ENCODE results near the gene OPTN.

The OPTN gene

DNA sequence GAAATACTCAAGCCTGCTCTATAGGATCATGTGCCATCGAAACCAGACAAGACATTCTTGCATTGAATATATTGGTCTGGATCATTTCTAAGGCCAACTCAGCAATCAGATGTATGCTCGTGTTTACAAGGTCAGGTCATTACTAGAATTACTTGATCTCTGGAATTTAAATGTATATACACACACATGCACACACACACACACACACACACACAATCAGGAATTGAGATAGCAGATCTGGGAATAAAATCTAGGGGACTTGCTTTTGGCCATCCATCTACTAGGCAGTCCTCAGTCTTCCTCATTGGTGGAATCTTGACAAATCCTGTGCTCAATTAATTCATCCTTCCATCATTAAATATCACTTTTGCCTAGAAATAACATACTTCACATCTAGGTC lies 3.6 kb downstream of the OPTN start:
- no peak overlapping the region for H3K4me3 ChIP-seq (ENCODE audit: low read length)
- no peak for DNase-seq (ENCODE audit: low read depth, low spot score)
- H3K27ac ChIP-seq (ENCODE audit: low read length) = no peak overlapping the region
- no peaks in the 10 kb centered on the region for H3K4me1 ChIP-seq (ENCODE audit: control insufficient read depth, insufficient read depth, low read length)
- no CpG with 5 or more reads among the region's 2 CpGs for WGBS (ENCODE audit: insufficient coverage, insufficient read length)
- H3K36me3 ChIP-seq (ENCODE audit: control insufficient read depth, insufficient read depth, low read length) = no peaks in the 10 kb centered on the region
- H3K27me3 ChIP-seq (ENCODE audit: control insufficient read depth, insufficient read depth, low read length) = no peaks in the 10 kb centered on the region
- H3K9me3 ChIP-seq (ENCODE audit: control insufficient read depth, insufficient read depth, low read length) = no peaks in the 10 kb centered on the region

GRCh38 chr10:13104697-13105096 lies 4.7 kb downstream of the OPTN start:
- Histone ChIP-seq H3K4me1 (ENCODE audit: control insufficient read depth, insufficient read depth, low read length) (no peaks in the 10 kb centered on the region), H3K4me3 (ENCODE audit: low read length) (no peak overlapping the region), H3K36me3 (ENCODE audit: control insufficient read depth, insufficient read depth, low read length) (no peaks in the 10 kb centered on the region), H3K27me3 (ENCODE audit: control insufficient read depth, insufficient read depth, low read length) (no peaks in the 10 kb centered on the region), H3K27ac (ENCODE audit: low read length) (no peak overlapping the region), H3K9me3 (ENCODE audit: control insufficient read depth, insufficient read depth, low read length) (no peaks in the 10 kb centered on the region)
- DNase-seq (ENCODE audit: low read depth, low spot score) = no peak
- WGBS (ENCODE audit: insufficient coverage, insufficient read length) = no CpG with 5 or more reads among the region's 14 CpGs

DNA sequence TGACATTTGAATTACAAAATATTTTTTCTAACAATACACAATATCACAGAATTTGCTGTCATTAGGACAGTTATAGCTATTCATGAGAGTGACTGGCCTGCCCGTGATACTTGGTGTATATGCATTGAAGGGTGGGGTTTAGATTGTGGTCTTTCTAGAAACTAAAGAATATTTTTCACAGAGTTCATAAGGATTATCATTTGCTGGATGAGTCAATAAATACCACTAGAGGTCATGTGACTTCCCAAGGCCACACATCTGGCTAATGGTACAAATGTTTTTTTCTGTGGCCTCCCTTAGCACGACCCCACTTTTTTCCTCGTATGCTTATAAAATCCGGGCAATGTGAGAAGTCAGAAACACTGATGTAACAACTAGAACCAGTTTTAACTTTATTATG lies 5.2 kb downstream of the OPTN start:
- DNase-seq (ENCODE audit: low read depth, low spot score) = no peak
- Histone ChIP-seq H3K27ac (ENCODE audit: low read length) (no peak overlapping the region), H3K4me3 (ENCODE audit: low read length) (no peak overlapping the region), H3K36me3 (ENCODE audit: control insufficient read depth, insufficient read depth, low read length) (no peaks in the 10 kb centered on the region), H3K9me3 (ENCODE audit: control insufficient read depth, insufficient read depth, low read length) (no peaks in the 10 kb centered on the region), H3K4me1 (ENCODE audit: control insufficient read depth, insufficient read depth, low read length) (no peaks in the 10 kb centered on the region), H3K27me3 (ENCODE audit: control insufficient read depth, insufficient read depth, low read length) (no peaks in the 10 kb centered on the region)
- no CpG with 5 or more reads among the region's 4 CpGs for WGBS (ENCODE audit: insufficient coverage, insufficient read length)

- Histone ChIP-seq H3K4me1 (ENCODE audit: control insufficient read depth, insufficient read depth, low read length) (no peaks in the 10 kb centered on the region), H3K4me3 (ENCODE audit: low read length) (no peak overlapping the region), H3K27me3 (ENCODE audit: control insufficient read depth, insufficient read depth, low read length) (no peaks in the 10 kb centered on the region), H3K9me3 (ENCODE audit: control insufficient read depth, insufficient read depth, low read length) (no peaks in the 10 kb centered on the region), H3K36me3 (ENCODE audit: control insufficient read depth, insufficient read depth, low read length) (no peaks in the 10 kb centered on the region), H3K27ac (ENCODE audit: low read length) (no peak overlapping the region)
- no peak for DNase-seq (ENCODE audit: low read depth, low spot score)
- WGBS (ENCODE audit: insufficient coverage, insufficient read length) = no CpG with 5 or more reads among the region's 5 CpGs
Measured at GRCh38 chr10:13106387-13107045, 6.6 kb downstream of the OPTN start.

DNA sequence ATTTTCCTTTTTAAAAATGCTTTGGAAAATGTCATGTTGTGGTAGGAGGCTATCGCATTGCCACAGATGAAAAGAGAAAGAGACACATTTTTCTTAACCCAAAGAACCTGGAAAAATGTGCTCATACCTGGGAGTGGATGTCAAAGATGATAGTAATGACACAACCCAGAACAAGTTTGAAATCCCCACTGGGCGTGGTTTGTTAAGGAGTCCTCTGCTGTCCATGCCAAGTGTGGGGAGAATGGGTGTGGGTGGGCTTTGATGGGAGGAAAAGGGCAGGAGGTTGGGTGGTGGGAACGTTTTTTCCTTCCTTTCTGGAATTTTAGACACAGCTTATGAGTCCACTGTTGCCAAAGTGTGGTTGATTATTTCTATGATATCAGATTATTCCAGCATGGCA lies 10.9 kb downstream of the OPTN start:
- no peak for DNase-seq (ENCODE audit: low read depth, low spot score)
- Histone ChIP-seq H3K4me3 (ENCODE audit: low read length) (no peak overlapping the region), H3K27ac (ENCODE audit: low read length) (no peak overlapping the region), H3K27me3 (ENCODE audit: control insufficient read depth, insufficient read depth, low read length) (no peaks in the 10 kb centered on the region), H3K4me1 (ENCODE audit: control insufficient read depth, insufficient read depth, low read length) (no peaks in the 10 kb centered on the region), H3K36me3 (ENCODE audit: control insufficient read depth, insufficient read depth, low read length) (no peaks in the 10 kb centered on the region; the same call in 1 of the 2 replicates), H3K9me3 (ENCODE audit: control insufficient read depth, insufficient read depth, low read length) (no peaks in the 10 kb centered on the region)
- no CpG with 5 or more reads among the region's 3 CpGs for WGBS (ENCODE audit: insufficient coverage, insufficient read length)

DNA sequence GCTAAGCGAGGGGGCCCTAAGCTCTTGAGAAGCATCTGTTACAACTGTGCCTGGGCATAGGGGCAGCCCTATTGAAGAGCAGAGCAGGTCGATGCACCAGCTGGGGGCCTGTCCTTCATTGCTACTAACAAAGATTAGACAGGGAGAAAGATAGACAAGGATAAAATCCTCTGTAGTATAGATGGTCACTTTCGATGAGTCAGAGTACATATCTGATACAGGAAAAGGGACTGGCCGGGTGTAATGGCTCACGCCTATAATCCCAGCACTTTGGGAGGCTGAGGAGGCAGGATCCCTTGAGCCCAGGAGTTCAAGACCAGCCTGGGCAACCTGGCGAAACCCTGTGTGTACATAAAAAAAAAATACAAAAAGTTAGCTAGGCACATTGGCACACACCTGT lies 13.6 kb downstream of the OPTN start:
- no CpG with 5 or more reads among the region's 6 CpGs for WGBS (ENCODE audit: insufficient coverage, insufficient read length)
- no peak overlapping the region for H3K4me3 ChIP-seq (ENCODE audit: low read length)
- no peaks in the 10 kb centered on the region for H3K4me1 ChIP-seq (ENCODE audit: control insufficient read depth, insufficient read depth, low read length)
- H3K36me3 ChIP-seq (ENCODE audit: control insufficient read depth, insufficient read depth, low read length) = no peaks in the 10 kb centered on the region; the same call in 1 of the 2 replicates
- no peaks in the 10 kb centered on the region for H3K27me3 ChIP-seq (ENCODE audit: control insufficient read depth, insufficient read depth, low read length)
- H3K9me3 ChIP-seq (ENCODE audit: control insufficient read depth, insufficient read depth, low read length) = no peaks in the 10 kb centered on the region
- DNase-seq (ENCODE audit: low read depth, low spot score) = no peak
- no peak overlapping the region for H3K27ac ChIP-seq (ENCODE audit: low read length)

- Histone ChIP-seq H3K4me3 (ENCODE audit: low read length) (no peak overlapping the region), H3K36me3 (ENCODE audit: control insufficient read depth, insufficient read depth, low read length) (no peaks in the 10 kb centered on the region; the same call in 1 of the 2 replicates), H3K27ac (ENCODE audit: low read length) (no peak overlapping the region), H3K9me3 (ENCODE audit: control insufficient read depth, insufficient read depth, low read length) (no peaks in the 10 kb centered on the region), H3K4me1 (ENCODE audit: control insufficient read depth, insufficient read depth, low read length) (no peaks in the 10 kb centered on the region), H3K27me3 (ENCODE audit: control insufficient read depth, insufficient read depth, low read length) (no peaks in the 10 kb centered on the region)
- WGBS (ENCODE audit: insufficient coverage, insufficient read length) = no CpG with 5 or more reads among the region's 12 CpGs
- no peak for DNase-seq (ENCODE audit: low read depth, low spot score)
Measured at GRCh38 chr10:13115832-13116803, 16.2 kb downstream of the OPTN start.

DNA sequence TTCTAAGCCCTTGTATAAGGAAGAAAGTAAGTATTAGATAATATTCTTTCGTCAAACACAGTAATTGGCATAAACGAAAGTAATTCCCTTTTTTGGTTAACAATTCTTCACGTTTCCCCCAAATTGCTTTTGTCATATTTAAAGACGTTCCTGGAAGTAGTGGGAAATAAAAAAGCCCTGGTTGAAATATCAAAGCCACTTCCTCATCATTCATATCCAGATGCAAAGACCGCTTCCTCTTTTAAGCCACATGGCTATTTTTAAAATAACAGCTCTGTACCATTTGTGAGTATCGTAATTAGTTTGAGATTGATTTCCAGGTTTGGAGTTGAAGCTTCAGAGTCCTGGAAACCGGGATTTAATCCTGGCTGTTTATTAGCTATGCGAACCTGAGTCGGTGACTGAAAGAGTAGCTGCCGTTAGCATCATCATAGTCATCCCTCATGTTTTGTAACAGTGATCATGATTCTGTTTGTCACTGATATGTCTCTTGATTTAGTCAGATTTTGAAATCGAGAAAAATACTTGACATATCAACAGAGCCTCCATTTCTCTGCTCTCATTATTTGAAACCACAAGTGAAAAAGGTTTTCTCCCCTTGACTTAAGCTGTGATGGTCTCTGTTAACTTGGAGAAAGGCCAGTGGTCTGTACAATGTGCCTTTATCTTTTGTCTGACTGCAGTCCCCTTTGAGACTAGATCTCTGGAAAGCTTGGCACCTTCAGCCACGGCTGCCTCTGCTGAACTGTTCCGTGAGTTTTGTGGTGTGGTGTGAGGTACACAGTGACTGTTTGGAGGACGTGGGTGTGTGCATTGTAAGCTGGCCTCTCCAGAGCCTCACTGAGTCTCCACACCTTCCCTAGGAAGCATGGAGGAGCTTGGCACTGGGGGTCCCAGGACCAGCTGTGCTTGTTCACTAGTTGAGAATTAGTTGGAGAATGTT lies 18.1 kb downstream of the OPTN start:
- Histone ChIP-seq H3K9me3 (ENCODE audit: control insufficient read depth, insufficient read depth, low read length) (no peaks in the 10 kb centered on the region), H3K27me3 (ENCODE audit: control insufficient read depth, insufficient read depth, low read length) (no peaks in the 10 kb centered on the region), H3K4me1 (ENCODE audit: control insufficient read depth, insufficient read depth, low read length) (no peaks in the 10 kb centered on the region), H3K36me3 (ENCODE audit: control insufficient read depth, insufficient read depth, low read length) (no peaks in the 10 kb centered on the region), H3K27ac (ENCODE audit: low read length) (no peak overlapping the region), H3K4me3 (ENCODE audit: low read length) (no peak overlapping the region)
- no CpG with 5 or more reads among the region's 14 CpGs for WGBS (ENCODE audit: insufficient coverage, insufficient read length)
- no peak for DNase-seq (ENCODE audit: low read depth, low spot score)

- Histone ChIP-seq H3K4me1 (ENCODE audit: control insufficient read depth, insufficient read depth, low read length) (no peaks in the 10 kb centered on the region), H3K27me3 (ENCODE audit: control insufficient read depth, insufficient read depth, low read length) (no peaks in the 10 kb centered on the region), H3K27ac (ENCODE audit: low read length) (no peak overlapping the region), H3K4me3 (ENCODE audit: low read length) (no peak overlapping the region), H3K36me3 (ENCODE audit: control insufficient read depth, insufficient read depth, low read length) (no peaks in the 10 kb centered on the region), H3K9me3 (ENCODE audit: control insufficient read depth, insufficient read depth, low read length) (no peaks in the 10 kb centered on the region)
- no peak for DNase-seq (ENCODE audit: low read depth, low spot score)
- no CpG with 5 or more reads among the region's 3 CpGs for WGBS (ENCODE audit: insufficient coverage, insufficient read length)
Measured at GRCh38 chr10:13118784-13119410, 18.9 kb downstream of the OPTN start.
